Smooth muscle cell (in vitro differentiated cells): ENCODE measurements around the gene CHD1. TPM values are rescaled to one million over a fixed set of nuclear protein-coding genes. Genes with fewer than 3 reads are reported as not detected.

ENCODE experiments used
- DNase-seq: peaks from one replicate; lab custom pipeline; 2025; ENCODE audit not compliant: unreplicated experiment; lab: John Stamatoyannopoulos, UW
- H2AFZ ChIP-seq: fragments of 200-600 bp; sonication (generic); 2 replicates; pipeline ENCODE4 v1.6.0; 2016; ENCODE audit warnings: antibody characterized with exemption, low read depth, mild to moderate bottlenecking
- H3F3A ChIP-seq: fragments of 200-600 bp; sonication (generic); 2 replicates; pipeline ENCODE4 v1.6.0; 2017; ENCODE audit warnings: antibody characterized with exemption, low read depth
- H3K27ac ChIP-seq: fragments of 200-600 bp; sonication (generic); 2 replicates; pipeline ENCODE4 v1.5.1; 2016; ENCODE audit warnings: low read depth, mild to moderate bottlenecking
- H3K27me3 ChIP-seq: fragments of 200-600 bp; sonication (generic); 2 replicates; pipeline ENCODE4 v1.6.1; 2016; ENCODE audit warnings: low read depth, mild to moderate bottlenecking
- H3K36me3 ChIP-seq: fragments of 200-600 bp; sonication (generic); 2 replicates; pipeline ENCODE4 v1.5.1; 2016; ENCODE audit warnings: low read depth
- H3K4me1 ChIP-seq: fragments of 200-600 bp; sonication (generic); 2 replicates; pipeline ENCODE4 v1.5.1; 2016; ENCODE audit warnings: low read depth
- H3K4me2 ChIP-seq: fragments of 200-600 bp; sonication (generic); 2 replicates; pipeline ENCODE4 v1.6.0; 2016; ENCODE audit warnings: mild to moderate bottlenecking
- H3K4me3 ChIP-seq: fragments of 200-600 bp; sonication (generic); 2 replicates; pipeline ENCODE4 v1.5.1; 2016; ENCODE audit warnings: mild to moderate bottlenecking
- H3K79me2 ChIP-seq: fragments of 200-600 bp; sonication (generic); 2 replicates; pipeline ENCODE4 v1.6.0; 2016; ENCODE audit warnings: low read depth, mild to moderate bottlenecking
- H3K9ac ChIP-seq: fragments of 200-600 bp; sonication (generic); 2 replicates; pipeline ENCODE4 v1.6.0; 2016; ENCODE audit warnings: low read depth
- H3K9me3 ChIP-seq: fragments of 200-600 bp; sonication (generic); replicated peaks from 2 replicates; pipeline ENCODE4 v1.5.1; 2016; ENCODE audit warnings: low read depth
- H4K20me1 ChIP-seq: fragments of 200-600 bp; sonication (generic); 2 replicates; pipeline ENCODE4 v1.6.0; 2016; ENCODE audit warnings: low read depth
- WGBS: methylation state at CpG from one replicate; pipeline ENCODE4 v1.1.7; 2016; ENCODE audit warnings: low lambda C conversion rate; 5-methylcytosine and 5-hydroxymethylcytosine counted together
- polyA plus RNA-seq: library from polyadenylated mRNA; unstranded; fragments of >200 nt; fragmentation: Nextera tagmentation; extraction: Ambion mirVana; gene quantifications from 2 replicates; pipeline ENCODE4 v1.2.1, GENCODE V29; 2016
- total RNA-seq: library from RNA; depleted of rRNA; stranded (reverse); fragments of >200 nt; gene quantifications from 2 replicates; pipeline ENCODE4 v1.2.3, GENCODE V29; 2014
- TF ChIP-seq, protein P1 (sequence below): fragments of 200-600 bp; sonication (generic); IDR thresholded peaks from 2 replicates; pipeline ENCODE4 v1.5.1; 2017; ENCODE audit warnings: borderline replicate concordance, mild to moderate bottlenecking, antibody characterized with exemption; ENCODE audit not compliant: insufficient read depth, poor library complexity, severe bottlenecking

The CHD1 gene
- total and polyA plus RNA-seq, 2 experiments from 2014 or later = 12.0 to 51.5 TPM

DNA sequence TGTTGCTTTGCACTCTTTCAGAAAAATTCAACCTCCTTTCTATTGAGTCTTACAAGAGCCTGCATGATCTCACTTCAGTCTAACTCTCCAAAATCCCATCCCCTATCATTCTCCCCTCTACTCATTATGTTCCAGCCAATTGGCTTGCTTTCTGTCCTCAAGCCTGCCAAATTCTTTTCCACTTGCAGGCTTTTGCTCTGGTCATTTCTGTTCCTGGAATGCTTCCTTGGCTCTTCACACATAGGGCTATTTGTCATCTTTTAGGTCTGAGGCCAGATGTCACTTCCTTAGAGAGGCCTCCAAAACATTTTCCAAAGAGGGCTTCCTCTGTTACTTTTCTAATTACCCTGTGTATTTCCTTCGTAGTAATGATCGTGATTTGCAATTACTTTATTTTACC lies 11.8 kb upstream of the CHD1 start:
- Histone ChIP-seq H3K4me2 (no peak overlapping the region), H3K4me1 (peaks cover 32% of the 10 kb centered on the region), H3K9me3 (no peaks in the 10 kb centered on the region), H3K4me3 (no peak overlapping the region), H2AFZ (no peak overlapping the region), H4K20me1 (peaks cover 46% of the 10 kb centered on the region), H3K27ac (no peak overlapping the region), H3K79me2 (peaks cover 4% of the 10 kb centered on the region), H3K9ac (no peak overlapping the region), H3K36me3 (no peaks in the 10 kb centered on the region), H3K27me3 (no peaks in the 10 kb centered on the region), H3F3A (no peaks in the 10 kb centered on the region)
- DNase-seq = no peak
- 85% methylated on average over 2 of the region's 2 CpGs for WGBS
- TF ChIP-seq, protein P1, sequence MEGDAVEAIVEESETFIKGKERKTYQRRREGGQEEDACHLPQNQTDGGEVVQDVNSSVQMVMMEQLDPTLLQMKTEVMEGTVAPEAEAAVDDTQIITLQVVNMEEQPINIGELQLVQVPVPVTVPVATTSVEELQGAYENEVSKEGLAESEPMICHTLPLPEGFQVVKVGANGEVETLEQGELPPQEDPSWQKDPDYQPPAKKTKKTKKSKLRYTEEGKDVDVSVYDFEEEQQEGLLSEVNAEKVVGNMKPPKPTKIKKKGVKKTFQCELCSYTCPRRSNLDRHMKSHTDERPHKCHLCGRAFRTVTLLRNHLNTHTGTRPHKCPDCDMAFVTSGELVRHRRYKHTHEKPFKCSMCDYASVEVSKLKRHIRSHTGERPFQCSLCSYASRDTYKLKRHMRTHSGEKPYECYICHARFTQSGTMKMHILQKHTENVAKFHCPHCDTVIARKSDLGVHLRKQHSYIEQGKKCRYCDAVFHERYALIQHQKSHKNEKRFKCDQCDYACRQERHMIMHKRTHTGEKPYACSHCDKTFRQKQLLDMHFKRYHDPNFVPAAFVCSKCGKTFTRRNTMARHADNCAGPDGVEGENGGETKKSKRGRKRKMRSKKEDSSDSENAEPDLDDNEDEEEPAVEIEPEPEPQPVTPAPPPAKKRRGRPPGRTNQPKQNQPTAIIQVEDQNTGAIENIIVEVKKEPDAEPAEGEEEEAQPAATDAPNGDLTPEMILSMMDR = no peak

DNA sequence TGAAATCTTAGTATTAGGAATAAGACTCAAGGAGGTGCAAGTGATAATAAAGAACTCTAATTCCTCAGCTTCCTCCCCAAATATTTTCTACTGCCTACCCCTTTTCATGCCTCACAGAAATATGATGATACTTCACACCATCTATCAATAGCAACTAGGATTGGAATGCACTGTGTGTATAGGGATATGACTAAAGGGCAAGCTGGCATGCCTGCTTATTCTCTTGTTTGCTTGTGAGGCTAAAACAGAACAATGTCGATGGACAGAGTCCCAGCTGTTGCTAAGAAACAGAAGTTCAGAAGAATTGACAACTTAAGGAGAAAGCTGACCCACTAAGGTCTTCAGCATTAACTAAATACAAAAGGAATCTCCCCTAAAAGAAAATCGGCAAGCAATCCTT lies 9.7 kb upstream of the CHD1 start:
- Histone ChIP-seq H3F3A (no peaks in the 10 kb centered on the region), H2AFZ (no peak overlapping the region), H3K4me2 (no peak overlapping the region), H3K9me3 (no peaks in the 10 kb centered on the region), H3K36me3 (no peaks in the 10 kb centered on the region), H3K79me2 (peaks cover 4% of the 10 kb centered on the region), H3K4me1 (peaks cover 32% of the 10 kb centered on the region), H3K27me3 (no peaks in the 10 kb centered on the region), H3K9ac (no peak overlapping the region), H4K20me1 (peaks cover 67% of the 10 kb centered on the region), H3K4me3 (no peak overlapping the region), H3K27ac (no peak overlapping the region)
- 66% methylated on average over 2 of the region's 2 CpGs for WGBS
- DNase-seq = no peak
- TF ChIP-seq, protein P1 = no peak

GRCh38 chr5:98936948-98937715 lies 8.3 kb upstream of the CHD1 start:
- Histone ChIP-seq H3K27ac (no peak overlapping the region), H3K79me2 (peaks cover 4% of the 10 kb centered on the region), H3K27me3 (no peaks in the 10 kb centered on the region), H2AFZ (no peak overlapping the region), H3F3A (no peaks in the 10 kb centered on the region), H3K9ac (no peak overlapping the region), H3K9me3 (no peaks in the 10 kb centered on the region), H3K36me3 (no peaks in the 10 kb centered on the region), H3K4me1 (peaks cover 32% of the 10 kb centered on the region), H3K4me3 (no peak overlapping the region), H3K4me2 (no peak overlapping the region), H4K20me1 (peaks cover 80% of the 10 kb centered on the region)
- TF ChIP-seq, protein P1 = no peak
- DNase-seq = no peak
- 89% methylated on average over 3 of the region's 3 CpGs for WGBS

GRCh38 chr5:98935206-98935605 lies 6.4 kb upstream of the CHD1 start:
- Histone ChIP-seq H3K9me3 (no peaks in the 10 kb centered on the region), H3K36me3 (no peaks in the 10 kb centered on the region), H3F3A (no peaks in the 10 kb centered on the region), H3K4me1 (peaks cover 28% of the 10 kb centered on the region), H3K4me2 (no peak overlapping the region), H2AFZ (no peak overlapping the region), H4K20me1 (peaks cover 86% of the 10 kb centered on the region), H3K79me2 (peaks cover 18% of the 10 kb centered on the region), H3K27ac (no peak overlapping the region), H3K9ac (no peak overlapping the region), H3K4me3 (no peak overlapping the region), H3K27me3 (no peaks in the 10 kb centered on the region)
- TF ChIP-seq, protein P1 = no peak
- 80% methylated on average over 3 of the region's 3 CpGs for WGBS
- no peak for DNase-seq
